ENCODE results near the gene MCCC2.
"Not testable (repeated sequence)": the region's sequence is repeated elsewhere in the genome, so short reads cannot be mapped to it uniquely, and the experiment has no call there.

GRCh38 chr5:71552026-71552749 is 35.0 kb upstream of the MCCC2 start:
- TF ChIP-seq CTCF (IDR thresholded peaks at IDR 0.05); EP300 (IDR thresholded peaks at IDR 0.05); POLR2AphosphoS5 (IDR thresholded peaks at IDR 0.05); POLR2A (IDR thresholded peaks at IDR 0.05; ENCODE audit: low read depth): not testable (repeated sequence)
